Measurements from ENCODE around the gene LHFPL6.

GRCh38 chr13:39414339-39414738 lies 188.7 kb downstream of the LHFPL6 start:
- TF ChIP-seq CTCF (IDR thresholded peaks at IDR 0.05) (no peak), POLR2A (IDR thresholded peaks at IDR 0.05) (no peak), POLR2AphosphoS5 (IDR thresholded peaks at IDR 0.05) (no peak)
